KMS-11 (cell line): ENCODE data around the gene GRIP1.

Experiments
- H2AFZ ChIP-seq: fragments of 200-600 bp; sonication (generic); 2 replicates; pipeline ENCODE4 v1.6.1; 2016; ENCODE audit warnings: antibody characterized with exemption, mixed run types, low read depth
- H3K27ac ChIP-seq: fragments of 200-600 bp; sonication (generic); 2 replicates; pipeline ENCODE4 v1.6.1; 2016; ENCODE audit warnings: mild to moderate bottlenecking, mixed run types
- H3K27me3 ChIP-seq: fragments of 200-600 bp; sonication (generic); 2 replicates; pipeline ENCODE4 v1.6.1; 2017; ENCODE audit warnings: mild to moderate bottlenecking, low read depth, mixed run types, moderate library complexity; ENCODE audit not compliant: insufficient read depth
- H3K36me3 ChIP-seq: fragments of 200-600 bp; sonication (generic); 2 replicates; pipeline ENCODE4 v1.6.1; 2017; ENCODE audit warnings: mild to moderate bottlenecking, mixed run types; ENCODE audit not compliant: insufficient read depth
- H3K4me1 ChIP-seq: fragments of 200-600 bp; sonication (generic); 2 replicates; pipeline ENCODE4 v1.6.1; 2016; ENCODE audit warnings: mild to moderate bottlenecking, low read depth, mixed run types; ENCODE audit not compliant: poor library complexity, severe bottlenecking
- H3K4me2 ChIP-seq: fragments of 200-600 bp; sonication (generic); 2 replicates; pipeline ENCODE4 v1.7.0; 2016; ENCODE audit warnings: mild to moderate bottlenecking, mixed run types
- H3K4me3 ChIP-seq: fragments of 200-600 bp; sonication (generic); IDR thresholded peaks from 2 replicates; pipeline ENCODE4 v1.6.1; 2017; ENCODE audit warnings: low read depth, low read length, mixed read lengths; ENCODE audit not compliant: insufficient read depth
- H3K79me2 ChIP-seq: fragments of 200-600 bp; sonication (generic); 2 replicates; pipeline ENCODE4 v1.6.1; 2016; ENCODE audit warnings: low read depth, mixed run types; ENCODE audit not compliant: insufficient read depth
- H3K9ac ChIP-seq: fragments of 200-600 bp; sonication (generic); 2 replicates; pipeline ENCODE4 v1.6.1; 2016; ENCODE audit warnings: mild to moderate bottlenecking, mixed run types
- H4K20me1 ChIP-seq: fragments of 200-600 bp; sonication (generic); 2 replicates; pipeline ENCODE4 v1.6.1; 2016; ENCODE audit warnings: mild to moderate bottlenecking, mixed run types; ENCODE audit not compliant: insufficient read depth
- CTCF ChIP-seq: fragments of 200-600 bp; sonication (generic); conservative IDR thresholded peaks from 2 replicates; pipeline ENCODE4 v1.6.1; 2017; ENCODE audit warnings: low read depth, mild to moderate bottlenecking, antibody characterized with exemption, low read length, moderate library complexity, mixed read lengths

The GRIP1 gene

GRCh38 chr12:66323017-66323416, 355.9 kb downstream of the GRIP1 start:
- H3K27ac ChIP-seq: no peak overlapping the region
- H2AFZ ChIP-seq: no peak overlapping the region
- no peak overlapping the region for H3K4me3 ChIP-seq
- H3K79me2 ChIP-seq: no peaks in the 10 kb centered on the region; the same call in 1 of the 2 replicates
- no peaks in the 10 kb centered on the region for H4K20me1 ChIP-seq
- H3K36me3 ChIP-seq: no peaks in the 10 kb centered on the region
- TF ChIP-seq CTCF: no peak
- H3K27me3 ChIP-seq: no peaks in the 10 kb centered on the region
- H3K4me2 ChIP-seq: no peak overlapping the region
- H3K4me1 ChIP-seq: no peaks in the 10 kb centered on the region
- H3K9ac ChIP-seq: no peak overlapping the region

GRCh38 chr12:66321435-66321834, 357.4 kb downstream of the GRIP1 start:
- Histone ChIP-seq H3K4me2 (no peak overlapping the region), H3K27me3 (no peaks in the 10 kb centered on the region), H3K4me3 (no peak overlapping the region), H3K79me2 (no peaks in the 10 kb centered on the region; the same call in 1 of the 2 replicates), H3K9ac (no peak overlapping the region), H2AFZ (no peak overlapping the region), H3K27ac (no peak overlapping the region), H3K4me1 (no peaks in the 10 kb centered on the region), H3K36me3 (no peaks in the 10 kb centered on the region), H4K20me1 (no peaks in the 10 kb centered on the region)
- TF ChIP-seq CTCF: no peak

- no peak for TF ChIP-seq CTCF
- Histone ChIP-seq H3K4me2 (no peak overlapping the region), H3K4me1 (no peaks in the 10 kb centered on the region), H2AFZ (no peak overlapping the region), H3K27ac (no peak overlapping the region), H3K79me2 (no peaks in the 10 kb centered on the region; the same call in 1 of the 2 replicates), H3K4me3 (no peak overlapping the region), H4K20me1 (no peaks in the 10 kb centered on the region), H3K9ac (no peak overlapping the region), H3K36me3 (peaks cover 2% of the 10 kb centered on the region; the same call in 1 of the 2 replicates), H3K27me3 (no peaks in the 10 kb centered on the region)
These were observed 357.9 kb downstream of the GRIP1 start for GRCh38 chr12:66320996-66321395.

- Histone ChIP-seq H3K4me2 (no peak overlapping the region), H3K9ac (no peak overlapping the region), H3K4me3 (no peak overlapping the region), H3K27me3 (no peaks in the 10 kb centered on the region), H3K27ac (no peak overlapping the region), H3K4me1 (no peaks in the 10 kb centered on the region), H3K79me2 (no peaks in the 10 kb centered on the region; the same call in 1 of the 2 replicates), H4K20me1 (no peaks in the 10 kb centered on the region), H3K36me3 (peaks cover 2% of the 10 kb centered on the region; the same call in 1 of the 2 replicates), H2AFZ (no peak overlapping the region)
- no peak for TF ChIP-seq CTCF
These were observed 359.5 kb downstream of the GRIP1 start for GRCh38 chr12:66319266-66319954.
